OCI-LY3 (cell line): ENCODE results near the gene MET.

ENCODE experiments used
- EZH2phosphoT487 ChIP-seq: fragments of 200-600 bp; shearing (Covaris generic); IDR thresholded peaks from 2 replicates; pipeline ENCODE4 v1.6.1; 2018; ENCODE audit warnings: antibody characterized with exemption, mixed run types, low read depth
- TF ChIP-seq, protein P1 (sequence below): fragments of 200-600, 300-600 bp; sonication (generic); IDR thresholded peaks from 2 replicates; pipeline ENCODE4 v1.5.1; 2014; ENCODE audit warnings: antibody characterized with exemption, low read length, low read depth

GRCh38 chr7:116810267-116811116, 138.5 kb downstream of the MET start:
- TF ChIP-seq, protein P1, sequence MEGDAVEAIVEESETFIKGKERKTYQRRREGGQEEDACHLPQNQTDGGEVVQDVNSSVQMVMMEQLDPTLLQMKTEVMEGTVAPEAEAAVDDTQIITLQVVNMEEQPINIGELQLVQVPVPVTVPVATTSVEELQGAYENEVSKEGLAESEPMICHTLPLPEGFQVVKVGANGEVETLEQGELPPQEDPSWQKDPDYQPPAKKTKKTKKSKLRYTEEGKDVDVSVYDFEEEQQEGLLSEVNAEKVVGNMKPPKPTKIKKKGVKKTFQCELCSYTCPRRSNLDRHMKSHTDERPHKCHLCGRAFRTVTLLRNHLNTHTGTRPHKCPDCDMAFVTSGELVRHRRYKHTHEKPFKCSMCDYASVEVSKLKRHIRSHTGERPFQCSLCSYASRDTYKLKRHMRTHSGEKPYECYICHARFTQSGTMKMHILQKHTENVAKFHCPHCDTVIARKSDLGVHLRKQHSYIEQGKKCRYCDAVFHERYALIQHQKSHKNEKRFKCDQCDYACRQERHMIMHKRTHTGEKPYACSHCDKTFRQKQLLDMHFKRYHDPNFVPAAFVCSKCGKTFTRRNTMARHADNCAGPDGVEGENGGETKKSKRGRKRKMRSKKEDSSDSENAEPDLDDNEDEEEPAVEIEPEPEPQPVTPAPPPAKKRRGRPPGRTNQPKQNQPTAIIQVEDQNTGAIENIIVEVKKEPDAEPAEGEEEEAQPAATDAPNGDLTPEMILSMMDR, result no peak
- no peak for TF ChIP-seq EZH2phosphoT487
